Stimulated activated CD4-positive, alpha-beta T cell treated with anti-CD3 and anti-CD28 coated beads, Interleukin-2, amount 100 ng/mL, for 48 hours (primary cell): ENCODE measurements around the gene COQ3.

ENCODE experiments used
- DNase-seq, 2 donors: peaks; one replicate each; pipeline ENCODE4 v3.0.0-alpha.2; 2020

The COQ3 gene, protein sequence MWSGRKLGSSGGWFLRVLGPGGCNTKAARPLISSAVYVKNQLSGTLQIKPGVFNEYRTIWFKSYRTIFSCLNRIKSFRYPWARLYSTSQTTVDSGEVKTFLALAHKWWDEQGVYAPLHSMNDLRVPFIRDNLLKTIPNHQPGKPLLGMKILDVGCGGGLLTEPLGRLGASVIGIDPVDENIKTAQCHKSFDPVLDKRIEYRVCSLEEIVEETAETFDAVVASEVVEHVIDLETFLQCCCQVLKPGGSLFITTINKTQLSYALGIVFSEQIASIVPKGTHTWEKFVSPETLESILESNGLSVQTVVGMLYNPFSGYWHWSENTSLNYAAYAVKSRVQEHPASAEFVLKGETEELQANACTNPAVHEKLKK

GRCh38 chr6:99393698-99394531 lies at the start of gene COQ3:
Gene COQ3 (minus strand): TSS chr6:99394195. CDS start chr6:99394179, 16 bp downstream.
- peak; percentile 59 to 63 for DNase-seq

DNA sequence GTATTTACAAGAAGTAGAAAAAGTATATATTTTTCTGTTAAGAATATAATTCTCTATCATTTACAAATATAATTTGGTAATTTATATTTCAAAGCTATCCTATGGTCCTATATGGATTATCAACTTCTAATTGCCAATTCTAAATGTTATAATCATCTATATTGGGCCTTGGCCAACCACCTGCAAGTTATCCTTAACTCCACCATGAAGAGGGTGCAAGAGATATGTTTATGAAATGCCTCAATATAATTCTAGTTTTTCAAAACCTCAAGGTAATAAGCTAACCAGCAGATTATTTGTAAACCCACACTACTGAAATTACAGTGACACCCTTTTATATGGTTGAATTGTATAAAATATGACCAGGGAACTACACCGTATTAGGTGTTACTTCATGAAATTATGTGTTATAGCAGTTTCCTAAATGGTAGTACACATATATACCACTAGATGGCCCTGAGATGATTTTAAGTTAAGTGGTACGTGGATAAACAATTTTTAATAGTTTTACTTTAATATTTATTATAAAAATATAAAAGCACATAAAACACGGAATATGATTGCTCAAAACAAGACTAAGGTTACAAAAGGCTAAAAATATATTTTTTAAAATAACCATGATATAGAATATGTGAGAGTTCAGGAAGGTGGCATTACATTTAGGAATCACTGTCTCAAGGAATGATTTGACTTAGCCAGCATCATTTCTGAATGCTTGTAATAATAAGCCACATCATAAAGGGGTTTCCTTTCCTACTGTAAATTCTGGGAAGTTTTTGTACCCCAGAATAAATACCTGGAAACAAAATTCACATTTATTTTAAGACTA lies 40.9 kb upstream of the COQ3 start:
- DNase-seq: no peak

DNA sequence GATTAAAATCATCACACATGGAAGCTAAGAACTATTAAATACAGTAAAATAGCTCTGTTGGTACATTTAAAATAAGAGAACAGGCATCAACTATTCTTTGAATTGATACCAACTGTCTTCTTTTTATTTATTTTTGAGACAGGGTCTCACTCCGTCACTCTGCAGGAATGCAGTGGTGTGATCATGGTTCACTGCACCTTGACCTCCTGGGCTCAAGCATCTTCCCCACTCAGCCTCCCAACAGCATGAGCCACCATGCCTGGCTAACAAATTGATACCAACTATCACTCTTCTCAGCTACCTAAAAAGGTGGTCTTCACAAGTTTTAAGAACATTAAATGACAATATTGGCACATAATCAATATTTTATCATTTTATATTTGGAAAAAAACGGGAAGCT lies 38.9 kb upstream of the COQ3 start:
- DNase-seq: no peak

DNA sequence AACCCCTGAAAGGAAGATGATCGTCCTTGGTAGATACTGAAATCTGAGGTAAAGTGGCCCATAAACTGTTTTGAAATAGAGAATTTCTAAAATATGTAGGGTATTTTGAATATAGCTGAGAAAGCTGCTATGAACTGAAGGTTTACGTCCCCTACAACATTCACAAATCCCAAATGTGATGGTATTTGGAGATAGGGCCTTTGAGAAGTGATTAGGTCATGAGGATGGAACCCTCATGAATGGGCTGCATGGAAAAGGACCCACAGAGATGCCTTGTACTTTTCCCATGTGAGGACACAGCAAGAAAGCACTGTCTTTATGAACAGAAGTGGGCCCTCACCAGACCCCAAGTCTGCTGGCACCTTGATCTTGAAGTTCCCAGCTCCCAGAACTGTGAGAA lies 37.9 kb upstream of the COQ3 start:
- no peak for DNase-seq

- DNase-seq: no peak
These were observed 34.0 kb upstream of the COQ3 start for GRCh38 chr6:99427988-99428387.

GRCh38 chr6:99426451-99426757 lies 32.4 kb upstream of the COQ3 start:
- no peak for DNase-seq

DNA sequence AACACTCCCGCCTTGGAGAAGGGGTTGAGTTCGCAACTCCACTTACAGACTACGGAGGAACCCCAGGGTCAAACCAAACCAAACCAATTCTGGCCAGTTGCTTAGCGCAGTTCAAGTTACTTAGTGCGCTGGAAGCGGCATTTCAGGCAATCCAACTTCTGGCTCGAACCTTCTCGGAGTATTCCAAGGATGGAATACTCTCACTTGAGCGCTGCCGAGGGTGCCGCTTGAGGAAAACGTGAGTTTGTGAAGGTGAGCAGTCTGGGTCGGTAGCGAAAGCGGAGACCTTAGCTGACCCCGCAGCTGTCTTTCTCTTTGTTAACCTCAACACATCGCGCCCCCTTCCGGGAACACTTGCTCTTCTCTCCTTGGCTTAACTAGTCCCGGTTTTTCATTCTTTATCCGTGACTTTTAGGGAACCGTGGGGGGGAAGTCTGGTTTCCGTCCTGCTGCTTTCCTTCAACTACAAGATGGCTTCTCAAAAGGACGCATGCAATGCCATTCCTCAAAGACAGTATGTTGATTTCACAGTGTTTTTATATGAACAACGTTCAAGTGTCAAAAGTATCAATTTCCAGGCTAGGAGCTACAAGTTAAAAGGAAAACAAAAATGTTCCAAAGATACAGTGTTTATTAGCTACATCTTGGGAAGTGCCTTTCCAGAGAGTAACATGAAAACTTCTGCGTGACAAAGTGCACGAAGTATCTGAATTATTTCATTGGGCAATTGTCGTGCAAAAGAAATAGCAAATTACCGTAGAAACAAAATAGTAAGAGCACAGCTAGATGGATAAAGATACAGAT lies 31.9 kb upstream of the COQ3 start:
- peak; percentile 51 to 65 for DNase-seq

DNA sequence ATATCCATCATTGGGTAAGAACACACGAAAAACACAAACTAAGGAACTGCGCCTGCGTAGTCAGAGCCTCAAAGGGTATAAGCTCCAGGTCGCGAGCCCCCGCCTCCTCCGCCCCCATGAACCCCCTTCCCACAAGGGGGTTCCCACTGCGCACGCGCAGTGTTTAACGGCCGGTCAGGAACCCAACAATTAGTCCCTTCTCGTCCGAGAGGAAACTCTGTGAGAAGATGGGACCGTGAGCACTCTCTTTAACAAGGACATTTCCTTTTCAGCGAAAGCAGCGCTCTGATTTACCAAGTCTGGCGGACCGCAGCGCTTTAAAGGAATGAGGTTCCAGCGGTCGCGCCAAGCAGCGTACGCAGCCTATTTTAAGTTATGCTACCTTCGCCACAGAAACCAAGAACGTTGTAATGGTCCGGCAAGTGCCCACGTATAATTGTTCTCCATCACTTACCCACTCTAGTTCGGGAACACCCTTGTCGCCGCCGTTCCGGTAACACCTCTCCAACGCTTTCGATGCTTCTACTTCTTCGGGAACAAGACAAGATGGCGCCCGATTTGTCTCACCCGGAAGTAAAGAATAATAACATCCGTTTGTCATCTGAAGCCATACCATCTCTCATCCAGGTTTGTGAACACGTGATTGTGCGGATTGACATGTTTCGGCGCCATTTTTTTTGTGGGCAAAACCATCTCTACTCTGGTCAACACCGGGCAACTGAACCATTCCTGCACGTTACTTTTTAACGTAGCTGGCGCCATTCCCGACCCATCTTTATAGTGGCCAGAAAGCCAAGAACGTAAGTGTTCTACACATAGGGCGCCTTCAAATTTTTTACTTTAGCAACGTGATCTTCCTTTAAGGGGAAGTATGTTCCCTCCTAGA lies 31.0 kb upstream of the COQ3 start, which contains the start of gene PNISR:
Gene PNISR (minus strand): TSS at position 548 of the 886 bp plus-strand sequence. CDS start 10,649 bp downstream, outside the sequence.
- DNase-seq: peak; percentile 69 to 71

GRCh38 chr6:99424022-99424421 lies 30.0 kb upstream of the COQ3 start:
- DNase-seq: no peak

DNA sequence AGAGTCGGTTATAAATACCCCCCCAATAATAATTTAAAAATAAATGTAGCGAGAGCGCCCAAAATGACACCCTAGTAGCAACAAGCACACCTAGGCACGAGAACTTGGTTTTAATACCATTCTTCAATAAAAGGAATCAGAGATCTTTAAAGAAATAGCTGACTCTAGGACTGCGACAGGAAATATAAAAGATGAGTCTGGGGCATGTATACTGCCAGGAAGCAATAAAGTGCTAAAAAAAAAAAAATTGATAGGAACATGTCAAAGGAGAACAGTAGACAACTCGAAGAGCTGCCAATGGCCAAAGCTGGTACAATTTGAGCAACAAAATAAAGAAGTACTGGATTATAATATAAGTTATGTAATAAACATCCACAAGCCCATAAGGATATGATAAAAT lies 28.9 kb upstream of the COQ3 start:
- DNase-seq: no peak

GRCh38 chr6:99416892-99417767 lies 23.1 kb upstream of the COQ3 start:
- no peak for DNase-seq

DNA sequence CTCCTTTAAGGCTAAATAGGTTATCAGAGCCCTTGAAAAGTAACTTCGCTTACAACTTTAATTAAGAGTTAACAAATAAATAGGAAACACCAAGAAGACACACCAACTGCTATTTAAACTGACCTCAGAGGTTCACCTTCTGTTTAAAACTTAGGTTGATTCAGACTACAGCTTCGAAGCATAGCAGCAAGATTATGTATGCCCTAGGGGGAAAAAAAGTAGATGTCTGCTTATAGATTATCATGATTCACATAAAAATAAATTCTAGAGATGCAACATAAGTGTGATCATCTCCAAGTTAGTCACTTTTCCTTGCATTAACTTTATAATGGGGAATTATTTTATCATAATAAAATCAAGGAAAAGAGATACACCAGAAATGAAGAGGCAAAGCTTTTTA lies 22.2 kb upstream of the COQ3 start:
- no peak for DNase-seq

DNA sequence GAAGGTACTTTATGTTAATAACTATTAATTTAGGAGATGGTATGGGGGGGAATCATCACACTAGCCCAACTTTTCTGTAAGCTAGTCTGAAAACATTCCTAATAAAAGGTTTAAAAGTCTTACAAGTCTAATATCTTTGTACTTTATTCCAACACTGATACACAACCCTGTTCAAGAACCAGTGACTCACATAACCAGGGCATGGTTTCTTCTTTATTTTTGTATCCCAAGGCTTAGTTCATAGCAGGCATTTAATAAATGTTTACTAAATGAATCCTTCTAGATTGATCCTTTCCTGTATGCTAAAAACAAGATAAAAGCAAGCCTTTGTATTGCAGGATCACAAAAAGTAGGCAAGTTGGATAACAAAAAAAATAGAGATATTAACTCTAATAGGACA lies 21.5 kb upstream of the COQ3 start:
- DNase-seq: no peak

DNA sequence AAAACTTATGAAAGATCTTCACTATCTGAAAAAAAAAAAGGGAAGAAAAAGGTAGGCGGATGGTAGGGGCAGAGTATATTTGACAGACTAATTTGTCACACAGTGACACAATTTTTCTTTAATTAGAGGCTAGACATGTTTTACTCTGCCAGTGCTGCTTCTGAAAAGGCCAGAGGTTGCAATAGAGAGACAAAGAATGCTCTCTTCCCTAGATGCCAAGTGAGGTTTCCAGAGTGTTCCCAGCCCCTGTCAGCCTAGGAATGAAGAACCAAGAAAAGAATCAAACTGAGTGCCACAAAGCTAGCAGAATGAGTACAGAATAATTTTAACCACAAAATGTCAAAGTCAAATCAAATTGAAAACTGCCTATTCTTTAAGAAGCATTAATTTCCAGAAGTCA lies 18.1 kb upstream of the COQ3 start:
- no peak for DNase-seq

DNA sequence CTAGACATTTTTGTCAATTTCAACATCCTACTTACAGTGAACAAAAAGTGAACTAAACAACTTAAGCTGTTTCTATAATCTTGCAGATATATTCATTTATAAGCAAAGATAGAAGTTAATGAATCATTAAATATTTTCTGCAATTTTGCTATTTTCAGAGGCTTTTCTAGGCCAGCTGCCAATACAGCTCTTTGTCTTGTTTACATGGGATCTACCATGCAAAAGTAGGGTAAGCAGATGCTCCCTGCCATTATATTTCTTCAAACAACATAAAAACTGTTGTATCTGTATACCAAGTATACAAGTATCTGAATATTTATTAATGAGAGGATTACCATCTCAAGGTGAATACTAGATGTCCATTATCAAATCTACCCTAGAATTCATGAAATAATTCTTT lies 15.7 kb upstream of the COQ3 start:
- no peak for DNase-seq

DNA sequence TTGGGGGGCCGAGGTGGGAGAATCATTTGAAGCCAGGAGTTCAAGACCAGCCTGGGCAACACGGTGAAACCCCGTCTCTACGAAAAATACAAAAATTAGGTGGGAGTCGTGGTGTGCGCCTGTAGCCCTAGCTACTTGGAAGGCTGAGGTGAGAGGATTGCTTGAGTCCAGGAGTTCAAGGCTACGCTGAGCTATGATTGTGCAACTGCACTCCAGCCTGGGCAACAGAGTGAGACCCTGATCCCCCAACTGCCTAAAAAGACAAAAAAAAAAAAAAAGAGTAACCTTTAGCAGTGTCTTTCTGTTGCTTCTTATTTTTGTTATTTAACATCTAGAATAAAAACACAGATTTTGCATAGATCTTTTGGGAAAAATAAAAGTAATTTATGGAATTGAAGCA lies 13.1 kb upstream of the COQ3 start:
- no peak for DNase-seq

- DNase-seq: no peak
These were observed 8.5 kb upstream of the COQ3 start for GRCh38 chr6:99402448-99402847.

DNA sequence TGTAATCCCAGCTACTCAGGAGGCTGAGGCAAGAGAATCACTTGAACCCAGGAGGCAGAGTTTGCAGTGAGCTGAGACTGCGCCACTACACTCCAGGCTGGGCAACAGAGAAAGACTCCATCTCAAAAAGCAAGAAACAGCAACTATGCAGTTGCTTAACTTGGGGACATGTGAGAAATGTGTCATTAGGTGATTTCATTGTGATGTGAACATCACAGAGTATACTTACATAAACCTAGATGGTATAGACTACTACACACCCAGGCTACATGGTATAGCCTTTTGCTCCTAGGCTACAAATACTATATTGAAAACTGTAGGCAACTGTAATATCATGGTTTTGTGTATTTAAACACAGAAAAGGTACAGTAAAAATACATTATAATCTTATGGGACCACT lies 3.3 kb upstream of the COQ3 start:
- no peak for DNase-seq

DNA sequence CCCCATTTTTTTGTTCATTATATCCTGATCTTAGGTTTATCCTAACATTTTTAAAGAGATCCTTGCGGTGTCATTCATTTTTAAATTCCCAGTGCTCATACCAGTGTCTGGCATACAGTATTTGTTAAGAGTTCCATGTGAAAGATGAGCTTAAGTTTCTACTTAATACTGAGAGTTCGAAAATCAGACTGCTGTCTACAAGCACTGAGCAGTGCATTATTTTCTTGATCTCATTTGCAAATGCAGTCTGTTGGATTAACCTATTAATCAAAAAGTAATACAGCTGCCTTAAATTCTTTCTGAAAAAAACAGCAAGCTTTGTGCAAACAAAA lies 663 bp downstream of the COQ3 start:
- no peak for DNase-seq

DNA sequence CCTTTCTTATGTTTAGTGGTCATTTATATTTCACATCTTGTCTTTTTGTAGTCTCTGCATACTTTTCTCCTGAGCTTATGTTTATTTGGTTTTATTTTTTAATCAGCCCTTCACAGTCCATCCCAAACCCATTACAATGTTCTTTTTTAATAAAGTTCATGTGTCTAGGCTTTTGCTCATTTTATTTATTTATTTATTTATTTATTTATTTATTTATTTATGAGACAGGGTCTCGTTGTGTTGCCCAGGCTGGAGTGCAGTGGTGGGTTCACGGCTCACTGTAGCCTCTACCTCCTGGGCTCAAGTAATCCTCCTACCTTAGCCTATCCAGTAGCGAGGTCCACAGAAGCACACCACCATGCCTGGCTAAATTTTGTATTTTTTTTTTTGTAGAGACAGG lies 3.1 kb downstream of the COQ3 start:
- no peak for DNase-seq

DNA sequence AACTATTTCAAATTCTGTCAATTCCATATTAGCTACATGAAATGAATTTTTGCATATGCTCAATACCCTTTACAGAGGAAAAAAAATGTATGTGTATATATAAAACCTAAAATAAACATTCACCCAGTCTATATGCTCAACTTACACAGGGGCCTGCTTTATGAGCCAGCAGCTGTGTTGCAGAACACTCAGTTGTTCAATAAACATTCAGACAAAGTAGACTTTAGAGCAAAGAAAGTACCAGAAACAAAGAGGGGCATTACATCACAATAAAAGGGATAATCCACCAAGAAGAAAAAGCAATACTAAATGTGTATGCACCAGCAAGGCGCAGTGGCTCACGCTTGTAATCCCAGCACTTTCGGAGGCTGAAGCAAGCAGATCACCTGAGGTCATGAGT lies 9.5 kb downstream of the COQ3 start:
- DNase-seq: no peak
